NCI-H1930 (cell line): Measurements from ENCODE around the gene GUCY1A2.
"Not testable (repeated sequence)": the region's sequence is repeated elsewhere in the genome, so short reads cannot be mapped to it uniquely, and the experiment has no call there.

ENCODE experiments used
- DNase-seq, 2 experiments: peaks; one replicate each; lab custom pipeline; 2025; lab: John Stamatoyannopoulos, UW

Gene GUCY1A2

GRCh38 chr11:107018219-107018901 lies at the start of gene GUCY1A2:
TSS of gene GUCY1A2 (minus strand) at chr11:107018476. CDS start at chr11:107018055, 421 bp downstream.
- peak; percentile 33 to 44 for DNase-seq

GRCh38 chr11:107054391-107054790 lies 36.1 kb upstream of the GUCY1A2 start:
- DNase-seq = no peak

- not testable (repeated sequence) for DNase-seq
These were observed 33.1 kb upstream of the GUCY1A2 start for GRCh38 chr11:107051332-107051731.

GRCh38 chr11:107050899-107051298 lies 32.6 kb upstream of the GUCY1A2 start:
- DNase-seq = not testable (repeated sequence)

GRCh38 chr11:107050121-107050520 lies 31.8 kb upstream of the GUCY1A2 start:
- DNase-seq = no peak

- no peak for DNase-seq
These were observed 26.2 kb upstream of the GUCY1A2 start for GRCh38 chr11:107044503-107044902.

GRCh38 chr11:107043242-107044006 lies 25.1 kb upstream of the GUCY1A2 start:
- no peak for DNase-seq

GRCh38 chr11:107042748-107043147 lies 24.5 kb upstream of the GUCY1A2 start:
- no peak for DNase-seq

- DNase-seq = no peak
These were observed 22.8 kb upstream of the GUCY1A2 start for GRCh38 chr11:107041088-107041444.

- no peak for DNase-seq
These were observed 22.3 kb upstream of the GUCY1A2 start for GRCh38 chr11:107040433-107041087.

GRCh38 chr11:107025673-107026072 lies 7.4 kb upstream of the GUCY1A2 start:
- no peak for DNase-seq

- DNase-seq = no peak
These were observed 2.3 kb upstream of the GUCY1A2 start for GRCh38 chr11:107020594-107020993.

GRCh38 chr11:107018902-107019493 lies 722 bp upstream of the GUCY1A2 start:
- DNase-seq = no peak

GRCh38 chr11:107017433-107018218 lies 650 bp downstream of the GUCY1A2 start:
- DNase-seq = peak; percentile 50 to 59

GRCh38 chr11:107017104-107017432 lies 1.2 kb downstream of the GUCY1A2 start:
- DNase-seq = peak in 1 of 2 experiments; percentile 47

GRCh38 chr11:107014871-107015270 lies 3.4 kb downstream of the GUCY1A2 start:
- DNase-seq = no peak

GRCh38 chr11:107011977-107012376 lies 6.3 kb downstream of the GUCY1A2 start:
- DNase-seq = no peak

GRCh38 chr11:107009190-107009589 lies 9.1 kb downstream of the GUCY1A2 start:
- DNase-seq = no peak

GRCh38 chr11:107006076-107006833 lies 12.0 kb downstream of the GUCY1A2 start:
- DNase-seq = no peak

- DNase-seq = no peak
These were observed 19.1 kb downstream of the GUCY1A2 start for GRCh38 chr11:106999196-106999595.

GRCh38 chr11:106998916-106999188 lies 19.4 kb downstream of the GUCY1A2 start:
- DNase-seq = no peak
